Uterus (tissue), 2 donors: ENCODE results near the gene SPTLC2.

Experiments used
- CTCF ChIP-seq, 4 experiments: fragments of 200-600 bp in 2 of 4; fragments of 450-650 bp in 2 of 4; sonication (generic) in 2 of 4; IDR thresholded peaks; one replicate each; pipeline ENCODE4 v1.5.1; 2016 to 2019; ENCODE audit warnings: antibody characterized with exemption in 4 of 4, mild to moderate bottlenecking in 2 of 4, moderate library complexity in 1 of 4
- POLR2A ChIP-seq, 2 donors: fragments of 450-650 bp; IDR thresholded peaks; one replicate each; pipeline ENCODE4 v1.6.1; 2016; ENCODE audit warnings: antibody characterized with exemption in 2 of 2, mild to moderate bottlenecking in 1 of 2, moderate library complexity in 1 of 2

- TF ChIP-seq CTCF (IDR thresholded peaks at IDR 0.05) (no peak), POLR2A (IDR thresholded peaks at IDR 0.05) (no peak)
Measured at GRCh38 chr14:77580964-77581505, 35.4 kb downstream of the SPTLC2 start.
